CD4-positive, alpha-beta T cell treated with Interleukin-17A for 1 hour (primary cell): ENCODE data around the gene SPARC.
"Not testable (repeated sequence)": the region's sequence is repeated elsewhere in the genome, so short reads cannot be mapped to it uniquely, and the experiment has no call there.

ENCODE experiments used
- DNase-seq: peaks from one replicate; pipeline ENCODE4 v3.0.0-alpha.2; 2020

The SPARC gene

GRCh38 chr5:151686674-151687407 is at the start of gene SPARC:
SPARC (minus strand) TSS chr5:151686915; CDS start chr5:151676188, 10,727 bp downstream.
- DNase-seq, result no peak

- DNase-seq, result no peak
Observed at GRCh38 chr5:151735646-151736045, 48.9 kb upstream of the SPARC start.

GRCh38 chr5:151734064-151734408 is 47.3 kb upstream of the SPARC start:
- no peak for DNase-seq

- no peak for DNase-seq
Observed at GRCh38 chr5:151733358-151734063, 46.8 kb upstream of the SPARC start.

- no peak for DNase-seq
Observed at GRCh38 chr5:151730381-151730780, 43.7 kb upstream of the SPARC start.

- not testable (repeated sequence) for DNase-seq
Observed at GRCh38 chr5:151729597-151729996, 42.9 kb upstream of the SPARC start.

- no peak for DNase-seq
Observed at GRCh38 chr5:151724360-151724759, 37.6 kb upstream of the SPARC start.

- no peak for DNase-seq
Observed at GRCh38 chr5:151722546-151722945, 35.8 kb upstream of the SPARC start.

GRCh38 chr5:151721812-151722391 is 35.2 kb upstream of the SPARC start:
- no peak for DNase-seq

- no peak for DNase-seq
Observed at GRCh38 chr5:151721087-151721646, 34.5 kb upstream of the SPARC start.

GRCh38 chr5:151720215-151720614 is 33.5 kb upstream of the SPARC start:
- DNase-seq, result no peak

GRCh38 chr5:151719228-151720000 is 32.7 kb upstream of the SPARC start:
- no peak for DNase-seq

- DNase-seq, result no peak
Observed at GRCh38 chr5:151718646-151719045, 31.9 kb upstream of the SPARC start.

- DNase-seq, result no peak
Observed at GRCh38 chr5:151718153-151718552, 31.4 kb upstream of the SPARC start.

- no peak for DNase-seq
Observed at GRCh38 chr5:151717416-151717815, 30.7 kb upstream of the SPARC start.

GRCh38 chr5:151709109-151709735 is 22.5 kb upstream of the SPARC start:
- no peak for DNase-seq

GRCh38 chr5:151708126-151708525 is 21.4 kb upstream of the SPARC start:
- DNase-seq, result no peak

- no peak for DNase-seq
Observed at GRCh38 chr5:151707567-151707966, 20.9 kb upstream of the SPARC start.

GRCh38 chr5:151706906-151707305 is 20.2 kb upstream of the SPARC start:
- DNase-seq, result no peak

GRCh38 chr5:151703780-151704179 is 17.1 kb upstream of the SPARC start:
- no peak for DNase-seq

GRCh38 chr5:151703227-151703626 is 16.5 kb upstream of the SPARC start:
- DNase-seq, result no peak

GRCh38 chr5:151700820-151701219 is 14.1 kb upstream of the SPARC start:
- DNase-seq, result no peak

GRCh38 chr5:151700296-151700695 is 13.6 kb upstream of the SPARC start:
- no peak for DNase-seq
